Naive thymus-derived CD4-positive, alpha-beta T cell (primary cell): ENCODE results near the gene MYG1. TPM values are rescaled to one million over a fixed set of nuclear protein-coding genes. Genes with fewer than 3 reads are reported as not detected.

Experiments used
- ATAC-seq: fragments of 150-1000 bp; cut with Tn5 transposase; 2 replicates; pipeline ENCODE4 v1.10.0; 2021; ENCODE audit warnings: mild to moderate bottlenecking, moderate library complexity
- CTCF ChIA-PET: fragments of 350-600 bp; sonication (Branson Sonifier 250); formaldehyde crosslinking; loops from one replicate; lab custom pipeline; 2021; ENCODE audit warnings: antibody characterized with exemption; lab: Charles Lee
- POLR2A ChIA-PET: fragments of 350-600 bp; sonication (Branson Sonifier 250); formaldehyde crosslinking; loops from one replicate; lab custom pipeline; 2021; ENCODE audit warnings: antibody characterized with exemption, inconsistent platforms; lab: Charles Lee
- DNase-seq, 9 donors: peaks; one replicate each; pipeline versions ENCODE4 v3.0.0 to v3.0.0-alpha.2; 2020 to 2022; ENCODE audit warnings: mixed read lengths in 1 of 9
- H3K27ac ChIP-seq: one replicate; pipeline ENCODE4 v1.7.0; 2013; ENCODE audit warnings: mild to moderate bottlenecking, low read depth, low read length, moderate library complexity
- H3K27me3 ChIP-seq, 2 donors: one replicate each; pipeline ENCODE4 v1.7.0; 2013; ENCODE audit warnings: low read length in 2 of 2, mild to moderate bottlenecking in 2 of 2, moderate library complexity in 2 of 2; ENCODE audit not compliant: control insufficient read depth in 2 of 2, insufficient read depth in 2 of 2
- H3K36me3 ChIP-seq, 3 experiments: 1 replicate in 2 of 3; 2 replicates in 1 of 3; pipeline ENCODE4 v1.7.0; 2013; ENCODE audit warnings: low read length in 3 of 3, mild to moderate bottlenecking in 3 of 3, moderate library complexity in 1 of 3; ENCODE audit not compliant: insufficient read depth in 3 of 3, control insufficient read depth in 2 of 3
- H3K4me1 ChIP-seq, 2 donors: one replicate each; pipeline ENCODE4 v1.7.0; 2013; ENCODE audit warnings: low read length in 2 of 2, mild to moderate bottlenecking in 2 of 2, moderate library complexity in 1 of 2; ENCODE audit not compliant: control insufficient read depth in 2 of 2, insufficient read depth in 2 of 2
- H3K4me3 ChIP-seq: 2 replicates; pipeline ENCODE4 v1.7.0; 2013; ENCODE audit warnings: mild to moderate bottlenecking, low read length
- H3K9me3 ChIP-seq, 3 experiments: 1 replicate in 2 of 3; 2 replicates in 1 of 3; pipeline ENCODE4 v1.7.0; 2013; ENCODE audit warnings: low read length in 3 of 3; ENCODE audit not compliant: control insufficient read depth in 2 of 3
- H3K27ac Mint-ChIP-seq, 9 donors: one replicate each; pipeline ENCODE4 v1.8.0; 2020 to 2022; ENCODE audit warnings: mixed read lengths in 9 of 9, mild to moderate bottlenecking in 8 of 9, moderate library complexity in 5 of 9, inconsistent platforms in 2 of 9
- H3K27me3 Mint-ChIP-seq, 5 donors: one replicate each; pipeline ENCODE4 v1.8.0; 2021 to 2022; ENCODE audit warnings: mixed read lengths in 5 of 5, mild to moderate bottlenecking in 1 of 5
- H3K36me3 Mint-ChIP-seq, 5 donors: one replicate each; pipeline ENCODE4 v1.8.0; 2020 to 2022; ENCODE audit warnings: mixed read lengths in 5 of 5, mild to moderate bottlenecking in 3 of 5, inconsistent platforms in 1 of 5
- H3K4me1 Mint-ChIP-seq, 7 donors: one replicate each; pipeline ENCODE4 v1.8.0; 2020 to 2022; ENCODE audit warnings: mixed read lengths in 7 of 7, mild to moderate bottlenecking in 3 of 7, inconsistent platforms in 1 of 7
- H3K4me3 Mint-ChIP-seq, 10 donors: one replicate each; pipeline ENCODE4 v1.8.0; 2020 to 2022; ENCODE audit warnings: mild to moderate bottlenecking in 10 of 10, mixed read lengths in 10 of 10, moderate library complexity in 6 of 10, inconsistent platforms in 2 of 10
- H3K9me3 Mint-ChIP-seq, 11 donors: one replicate each; pipeline ENCODE4 v1.8.0; 2020 to 2022; ENCODE audit warnings: mixed read lengths in 11 of 11, mild to moderate bottlenecking in 4 of 11, inconsistent platforms in 1 of 11, moderate library complexity in 1 of 11
- intact Hi-C, 2 donors: fragments of 100-400 bp; cut with micrococcal nuclease; formaldehyde crosslinking; loops; one replicate each; pipeline ENCODE4 v1.15.1; 2023
- polyA plus RNA-seq, 2 donors: library from polyadenylated mRNA; unstranded; fragments of 300-500 nt; fragmentation: Illumina TruSeq; gene quantifications; one replicate each; pipeline ENCODE4 v1.2.3, GENCODE V29; 2021
- total RNA-seq, 6 experiments: library from RNA in 5 of 6; stranded (reverse) in 5 of 6; gene quantifications; 1 replicate in 5 of 6; 2 replicates in 1 of 6; pipeline ENCODE4 v1.2.3 and lab custom pipeline; 2021 to 2026

Gene MYG1
- total and polyA plus RNA-seq, 7 experiments from 2014 or later: 38.9 to 75.1 (median 53.1) TPM

GRCh38 chr12:53279283-53279869 lies 20.1 kb upstream of the MYG1 start:
- Histone ChIP-seq H3K27ac (no peak overlapping the region), H3K36me3 (no peaks in the 10 kb centered on the region), H3K9me3 (no peaks in the 10 kb centered on the region), H3K4me1 (no peaks in the 10 kb centered on the region), H3K4me3 (no peak overlapping the region), H3K27me3 (no peaks in the 10 kb centered on the region)
- ChIA-PET CTCF (interaction anchor here (0.8 to 1.6 kb wide), 2 partner anchors 9 to 10 kb away, joined by 4 read pairs; no protein-coding TSS in a partner anchor), POLR2A (interaction anchor here (0.6 to 1.3 kb wide), 3 partner anchors 16 to 1323 kb away, joined by 3 to 5 read pairs (median 3); partner anchors contain the start of genes AAAS and PFDN5)
- Mint-ChIP-seq H3K27ac (no peak overlapping the region), H3K4me3 (no peak overlapping the region), H3K4me1 (peaks cover 0 to 13% (median 0%) of the 10 kb centered on the region in 7 donors), H3K36me3 (peaks cover 0 to 13% (median 0%) of the 10 kb centered on the region in 5 donors), H3K27me3 (no peaks in the 10 kb centered on the region), H3K9me3 (no peaks in the 10 kb centered on the region)
- intact Hi-C loops: no loop called here
- ATAC-seq (no peak), DNase-seq (no peak)

- intact Hi-C loops: no loop called here
- no peak for ATAC-seq
Observed at GRCh38 chr12:53279888-53280498, 19.5 kb upstream of the MYG1 start.

GRCh38 chr12:53286448-53286847 lies 13.0 kb upstream of the MYG1 start:
- peak overlapping the region in 2 of 9 donors; percentile 50 to 62 for H3K27ac Mint-ChIP-seq
- no peaks in the 10 kb centered on the region for H3K27me3 Mint-ChIP-seq
- peaks cover 4 to 11% (median 5%) of the 10 kb centered on the region in 7 donors for H3K4me1 Mint-ChIP-seq
- Histone ChIP-seq H3K36me3 (no peaks in the 10 kb centered on the region), H3K27ac (no peak overlapping the region), H3K4me1 (no peaks in the 10 kb centered on the region), H3K27me3 (no peaks in the 10 kb centered on the region), H3K4me3 (no peak overlapping the region), H3K9me3 (no peaks in the 10 kb centered on the region)
- no peak for ATAC-seq
- H3K9me3 Mint-ChIP-seq: no peaks in the 10 kb centered on the region
- CTCF ChIA-PET: interaction anchor here (0.7 to 9.3 kb wide), 6 partner anchors 8 to 220 kb away, joined by 3 to 159 read pairs (median 4); partner anchors contain the start of genes ITGB7 and PFDN5
- no peak overlapping the region for H3K4me3 Mint-ChIP-seq
- peaks cover 0 to 10% (median 0%) of the 10 kb centered on the region in 5 donors for H3K36me3 Mint-ChIP-seq
- intact Hi-C loops: loop anchor here (2.0 to 5.0 kb wide), 3 partner anchors 18 to 189 kb away; partner anchors contain the start of genes ESPL1 (in 1 of the 2) and IGFBP6 (in 1 of the 2)
- POLR2A ChIA-PET: interaction anchor here (0.8 to 2.9 kb wide), 4 partner anchors 71 to 127 kb away, joined by 3 to 12 read pairs (median 4); no protein-coding TSS in a partner anchor
- no peak for DNase-seq

More at GRCh38 chr12:53279888-53280498, 19.5 kb upstream of the MYG1 start:
- H3K27ac ChIP-seq: no peak overlapping the region
- H3K4me1 ChIP-seq: no peaks in the 10 kb centered on the region
- H3K4me3 Mint-ChIP-seq: no peak overlapping the region
- ChIA-PET POLR2A (interaction anchor here (1.3 kb wide), 1 partner anchor 15 kb away, joined by 5 read pairs; the partner anchor contains the start of gene PFDN5), CTCF (no interaction called here)
- no peaks in the 10 kb centered on the region for H3K27me3 Mint-ChIP-seq
- H3K27me3 ChIP-seq: no peaks in the 10 kb centered on the region
- peak overlapping the region in 1 of 9 donors; percentile 8 for H3K27ac Mint-ChIP-seq
- DNase-seq: no peak
- H3K9me3 ChIP-seq: no peaks in the 10 kb centered on the region
- H3K4me3 ChIP-seq: no peak overlapping the region
- H3K4me1 Mint-ChIP-seq: peaks cover 0 to 9% (median 0%) of the 10 kb centered on the region in 7 donors
- no peaks in the 10 kb centered on the region for H3K9me3 Mint-ChIP-seq
- peaks cover 0 to 12% (median 0%) of the 10 kb centered on the region in 5 donors for H3K36me3 Mint-ChIP-seq
- H3K36me3 ChIP-seq: no peaks in the 10 kb centered on the region

GRCh38 chr12:53287741-53288216 lies 11.7 kb upstream of the MYG1 start:
- DNase-seq (peak; percentile 43 to 76 (median 69)), ATAC-seq (peak; percentile 94)
- H3K36me3 ChIP-seq: no peaks in the 10 kb centered on the region
- no peak overlapping the region for H3K4me3 Mint-ChIP-seq
- CTCF ChIA-PET: interaction anchor here (0.6 to 9.3 kb wide), 9 partner anchors 9 to 151 kb away, joined by 3 to 159 read pairs (median 4); partner anchors contain the start of genes ESPL1 and ITGB7
- no peaks in the 10 kb centered on the region for H3K9me3 Mint-ChIP-seq
- no peak overlapping the region for H3K4me3 ChIP-seq
- H3K27ac ChIP-seq: no peak overlapping the region
- peak overlapping the region in 4 of 9 donors; percentile 8 to 86 (median 25) for H3K27ac Mint-ChIP-seq
- H3K4me1 Mint-ChIP-seq: peaks cover 4 to 11% (median 5%) of the 10 kb centered on the region in 7 donors
- H3K4me1 ChIP-seq: no peaks in the 10 kb centered on the region
- no peaks in the 10 kb centered on the region for H3K27me3 ChIP-seq
- no peaks in the 10 kb centered on the region for H3K27me3 Mint-ChIP-seq
- H3K9me3 ChIP-seq: no peaks in the 10 kb centered on the region
- intact Hi-C loops: loop anchor here (1.0 to 5.0 kb wide), 9 partner anchors 19 to 221 kb away; partner anchors contain the start of genes CSAD (in 1 of the 2), ESPL1 (in 1 of the 2), IGFBP6 (in 1 of the 2) and ZNF740 (in 1 of the 2)
- POLR2A ChIA-PET: interaction anchor here (0.9 to 1.7 kb wide), 4 partner anchors 37 to 128 kb away, joined by 3 to 5 read pairs (median 3); no protein-coding TSS in a partner anchor
- peaks cover 0 to 10% (median 0%) of the 10 kb centered on the region in 5 donors for H3K36me3 Mint-ChIP-seq

- intact Hi-C loops: loop anchor here in 1 of 2 donors (5.0 kb wide), 1 partner anchor 191 kb away; the partner anchor contains the start of gene IGFBP6
- no peak overlapping the region for H3K27ac ChIP-seq
Observed at GRCh38 chr12:53288322-53288721, 11.2 kb upstream of the MYG1 start.

GRCh38 chr12:53289891-53290290 lies 9.6 kb upstream of the MYG1 start:
- CTCF ChIA-PET: interaction anchor here (0.8 to 9.3 kb wide), 3 partner anchors 31 to 130 kb away, joined by 3 to 159 read pairs (median 4); partner anchors contain the start of gene ITGB7
- H3K4me3 Mint-ChIP-seq: no peak overlapping the region
- no peaks in the 10 kb centered on the region for H3K9me3 ChIP-seq
- ATAC-seq (no peak), DNase-seq (no peak)
- intact Hi-C loops: loop anchor here in 1 of 2 donors (5.0 kb wide), 1 partner anchor 193 kb away; the partner anchor contains the start of gene IGFBP6
- H3K36me3 Mint-ChIP-seq: peaks cover 0 to 9% (median 0%) of the 10 kb centered on the region in 5 donors
- no peaks in the 10 kb centered on the region for H3K27me3 Mint-ChIP-seq
- H3K4me1 ChIP-seq: peaks cover 3 to 5% of the 10 kb centered on the region in 2 donors
- no peaks in the 10 kb centered on the region for H3K27me3 ChIP-seq
- H3K27ac Mint-ChIP-seq: peak overlapping the region in 1 of 9 donors; percentile 24
- H3K4me3 ChIP-seq: no peak overlapping the region
- POLR2A ChIA-PET: interaction anchor here (1.7 kb wide), 1 partner anchor 76 kb away, joined by 5 read pairs; no protein-coding TSS in a partner anchor
- H3K36me3 ChIP-seq: no peaks in the 10 kb centered on the region
- H3K4me1 Mint-ChIP-seq: peaks cover 6 to 15% (median 10%) of the 10 kb centered on the region in 7 donors
- H3K27ac ChIP-seq: no peak overlapping the region
- no peaks in the 10 kb centered on the region for H3K9me3 Mint-ChIP-seq

More at GRCh38 chr12:53288322-53288721, 11.2 kb upstream of the MYG1 start:
- no peak overlapping the region for H3K4me3 ChIP-seq
- Mint-ChIP-seq H3K36me3 (peaks cover 0 to 15% (median 0%) of the 10 kb centered on the region in 5 donors), H3K27ac (peak overlapping the region in 3 of 9 donors; percentile 16 to 86 (median 34)), H3K9me3 (no peaks in the 10 kb centered on the region), H3K27me3 (no peaks in the 10 kb centered on the region), H3K4me1 (peaks cover 4 to 11% (median 5%) of the 10 kb centered on the region in 7 donors), H3K4me3 (no peak overlapping the region)
- ChIA-PET POLR2A (interaction anchor here (0.9 to 1.7 kb wide), 3 partner anchors 14 to 74 kb away, joined by 3 to 5 read pairs (median 4); no protein-coding TSS in a partner anchor), CTCF (interaction anchor here (0.6 to 9.3 kb wide), 9 partner anchors 10 to 222 kb away, joined by 3 to 159 read pairs (median 4); partner anchors contain the start of genes ESPL1 and ITGB7)
- H3K4me1 ChIP-seq: no peaks in the 10 kb centered on the region
- no peaks in the 10 kb centered on the region for H3K36me3 ChIP-seq
- ATAC-seq (no peak), DNase-seq (no peak)
- no peaks in the 10 kb centered on the region for H3K9me3 ChIP-seq
- H3K27me3 ChIP-seq: no peaks in the 10 kb centered on the region
